IMR-90 (cell line): ENCODE data around the gene FUT8.

Experiments
- CEBPB ChIP-seq: IDR thresholded peaks from 2 replicates; pipeline ENCODE4 v1.6.1; 2012; ENCODE audit warnings: low read depth, low read length, improper control_type of control experiment
- CHD1 ChIP-seq: IDR thresholded peaks from 2 replicates; pipeline ENCODE4 v1.6.1; 2012; ENCODE audit warnings: low read depth, low read length, improper control_type of control experiment
- CTCF ChIP-seq: conservative IDR thresholded peaks from 2 replicates; pipeline ENCODE4 v1.5.1; 2012; ENCODE audit warnings: mild to moderate bottlenecking, low read depth, low read length, improper control_type of control experiment
- MAFK ChIP-seq: IDR thresholded peaks from 2 replicates; pipeline ENCODE4 v1.6.1; 2012; ENCODE audit warnings: low read depth, low read length, improper control_type of control experiment
- MAZ ChIP-seq: IDR thresholded peaks from 2 replicates; pipeline ENCODE4 v1.6.1; 2012; ENCODE audit warnings: low read depth, mild to moderate bottlenecking, low read length, improper control_type of control experiment, moderate library complexity, borderline replicate concordance
- MXI1 ChIP-seq: IDR thresholded peaks from 2 replicates; pipeline ENCODE4 v1.6.1; 2012; ENCODE audit warnings: low read depth, mild to moderate bottlenecking, low read length, moderate library complexity, borderline replicate concordance
- POLR2A ChIP-seq: IDR thresholded peaks from 2 replicates; pipeline ENCODE4 v1.6.1; 2012; ENCODE audit warnings: mild to moderate bottlenecking, low read depth, low read length
- RAD21 ChIP-seq: IDR thresholded peaks from 2 replicates; pipeline ENCODE4 v1.6.1; 2012; ENCODE audit warnings: low read length, improper control_type of control experiment
- RCOR1 ChIP-seq: IDR thresholded peaks from 2 replicates; pipeline ENCODE4 v1.6.1; 2012; ENCODE audit warnings: mild to moderate bottlenecking, low read length, improper control_type of control experiment; ENCODE audit not compliant: insufficient replicate concordance
- RFX5 ChIP-seq: IDR thresholded peaks from 2 replicates; pipeline ENCODE4 v1.8.0; 2012; ENCODE audit warnings: low read depth, mild to moderate bottlenecking, low read length, moderate library complexity
- SMC3 ChIP-seq: fragments of 150-350 bp; IDR thresholded peaks from 2 replicates; pipeline ENCODE4 v1.6.1; 2016; ENCODE audit warnings: low read depth, mild to moderate bottlenecking, antibody characterized with exemption, low read length, moderate library complexity

GRCh38 chr14:65506801-65507200 lies 94.3 kb downstream of the FUT8 start:
- TF ChIP-seq POLR2A (no peak), CTCF (no peak), CHD1 (no peak), CEBPB (no peak), RCOR1 (no peak), SMC3 (no peak), MXI1 (no peak), RFX5 (no peak), MAZ (no peak), MAFK (no peak), RAD21 (no peak)
